Measurements from ENCODE around the gene ATG4B. TPM values are rescaled to one million over a fixed set of nuclear protein-coding genes. Genes with fewer than 3 reads are reported as not detected.

The ATG4B gene
- total and polyA plus RNA-seq, 2 donors (not counting 3 experiments of a cell fraction or from before 2014, with no cell fraction given): 83.6 to 113 TPM

- FAIRE-seq: no peak
- no TSS peak for BruUV-seq (replicated peaks)
- Histone ChIP-seq H3K27ac (ENCODE audit: insufficient read depth, low read depth, low read length) (peak overlapping the region; percentile 10), H3K4me1 (ENCODE audit: control insufficient read depth, extremely low read depth, insufficient read depth, low read length) (peaks cover 13% of the 10 kb centered on the region), H3K9ac (replicated peaks; ENCODE audit: extremely low read depth, insufficient read depth, low read length) (no peak overlapping the region), H2AFZ (ENCODE audit: low read depth, low read length) (no peak overlapping the region), H4K20me1 (replicated peaks; ENCODE audit: control insufficient read depth, extremely low read depth, insufficient read depth, low read length) (peaks cover 2% of the 10 kb centered on the region), H3K36me3 (ENCODE audit: control insufficient read depth in 2 of 2, extremely low read depth in 1 of 2, insufficient read depth in 2 of 2, low read length in 2 of 2) (no peaks in the 10 kb centered on the region), H3K4me3 (replicated peaks in 1 of 3; ENCODE audit: insufficient read depth in 1 of 3, low read depth in 1 of 3, low read length in 3 of 3) (no peak overlapping the region), H3K9me3 (replicated peaks; ENCODE audit: control insufficient read depth, insufficient read depth, low read length) (no peaks in the 10 kb centered on the region), H3K79me2 (ENCODE audit: control insufficient read depth, insufficient read depth, low read length) (peaks cover 52% of the 10 kb centered on the region), H3K9me1 (replicated peaks; ENCODE audit: control insufficient read depth, extremely low read depth, insufficient read depth, low read length) (no peaks in the 10 kb centered on the region), H3K27me3 (ENCODE audit: control insufficient read depth in 2 of 2, insufficient read depth in 2 of 2, low read length in 2 of 2) (no peaks in the 10 kb centered on the region), H3K4me2 (ENCODE audit: insufficient read depth, low read length) (no peak overlapping the region)
- intact Hi-C loops (cut with micrococcal nuclease): no loop called here
- POLR2A ChIA-PET: no interaction called here
- CTCF ChIA-PET: interaction anchor here (1.5 kb wide), 2 partner anchors 13 to 15 kb away, joined by 4 to 5 read pairs; no protein-coding TSS in a partner anchor
- dilution Hi-C loops (cut with MboI; ENCODE audit: extremely low pct_ligation_motif_present, low sequenced_read_pairs): no loop called here
- DNase-seq (ENCODE audit: low read depth, low spot score): no peak
- TF ChIP-seq, protein P1, sequence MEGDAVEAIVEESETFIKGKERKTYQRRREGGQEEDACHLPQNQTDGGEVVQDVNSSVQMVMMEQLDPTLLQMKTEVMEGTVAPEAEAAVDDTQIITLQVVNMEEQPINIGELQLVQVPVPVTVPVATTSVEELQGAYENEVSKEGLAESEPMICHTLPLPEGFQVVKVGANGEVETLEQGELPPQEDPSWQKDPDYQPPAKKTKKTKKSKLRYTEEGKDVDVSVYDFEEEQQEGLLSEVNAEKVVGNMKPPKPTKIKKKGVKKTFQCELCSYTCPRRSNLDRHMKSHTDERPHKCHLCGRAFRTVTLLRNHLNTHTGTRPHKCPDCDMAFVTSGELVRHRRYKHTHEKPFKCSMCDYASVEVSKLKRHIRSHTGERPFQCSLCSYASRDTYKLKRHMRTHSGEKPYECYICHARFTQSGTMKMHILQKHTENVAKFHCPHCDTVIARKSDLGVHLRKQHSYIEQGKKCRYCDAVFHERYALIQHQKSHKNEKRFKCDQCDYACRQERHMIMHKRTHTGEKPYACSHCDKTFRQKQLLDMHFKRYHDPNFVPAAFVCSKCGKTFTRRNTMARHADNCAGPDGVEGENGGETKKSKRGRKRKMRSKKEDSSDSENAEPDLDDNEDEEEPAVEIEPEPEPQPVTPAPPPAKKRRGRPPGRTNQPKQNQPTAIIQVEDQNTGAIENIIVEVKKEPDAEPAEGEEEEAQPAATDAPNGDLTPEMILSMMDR (IDR thresholded peaks at IDR 0.05; ENCODE audit: extremely low read depth in 1 of 2, insufficient read depth in 1 of 2, low read depth in 1 of 2, low read length in 2 of 2): no peak
- TF ChIP-seq POLR2A (IDR thresholded peaks at IDR 0.05; ENCODE audit: low read depth, low read length) (no peak), MYC (IDR thresholded peaks at IDR 0.05; ENCODE audit: low read depth, low read length) (no peak), POLR2AphosphoS5 (IDR thresholded peaks at IDR 0.05; ENCODE audit: insufficient read depth, low read depth, low read length) (no peak), GATA2 (IDR thresholded peaks at IDR 0.05; ENCODE audit: insufficient read depth, insufficient read length, low read depth, low read length) (no peak), FOS (IDR thresholded peaks at IDR 0.05; ENCODE audit: borderline replicate concordance, insufficient read depth, low read length) (no peak), JUN (IDR thresholded peaks at IDR 0.05; ENCODE audit: borderline replicate concordance, insufficient read depth, insufficient read length, low read depth) (no peak), MAX (IDR thresholded peaks at IDR 0.05; ENCODE audit: insufficient read depth, insufficient read length) (no peak), EZH2 (IDR thresholded peaks at IDR 0.05; ENCODE audit: borderline replicate concordance, low read depth, low read length, severe bottlenecking) (no peak)
Measured at GRCh38 chr2:241618829-241619228, 18.7 kb upstream of the ATG4B start.
